Ishikawa (cell line): Measurements from ENCODE around the gene TEAD1.

ENCODE experiments used
- CEBPB ChIP-seq: IDR thresholded peaks from 2 replicates; pipeline ENCODE4 v1.6.1; 2012
- CREB1 ChIP-seq: IDR thresholded peaks from 2 replicates; pipeline ENCODE4 v1.6.1; 2012; ENCODE audit warnings: low read depth
- EGR1 ChIP-seq: IDR thresholded peaks from 2 replicates; pipeline ENCODE4 v1.6.1; 2012
- EP300 ChIP-seq: IDR thresholded peaks from 2 replicates; pipeline ENCODE4 v1.6.1; 2012; ENCODE audit warnings: borderline replicate concordance
- FOXM1 ChIP-seq: IDR thresholded peaks from 2 replicates; pipeline ENCODE4 v1.6.1; 2012; ENCODE audit warnings: low read depth, borderline replicate concordance
- NFIC ChIP-seq: IDR thresholded peaks from 2 replicates; pipeline ENCODE4 v1.6.1; 2012
- RAD21 ChIP-seq: IDR thresholded peaks from 2 replicates; pipeline ENCODE4 v1.6.1; 2012; ENCODE audit warnings: low read depth
- TAF1 ChIP-seq: IDR thresholded peaks from 2 replicates; pipeline ENCODE4 v1.6.1; 2012; ENCODE audit warnings: low read depth, mild to moderate bottlenecking
- TCF12 ChIP-seq: IDR thresholded peaks from 2 replicates; pipeline ENCODE4 v1.6.1; 2012; ENCODE audit warnings: low read depth
- TEAD4 ChIP-seq: IDR thresholded peaks from 2 replicates; pipeline ENCODE4 v1.6.1; 2012
- YY1 ChIP-seq: IDR thresholded peaks from 2 replicates; pipeline ENCODE4 v1.6.1; 2012; ENCODE audit warnings: low read depth
- ZBTB7A ChIP-seq: IDR thresholded peaks from 2 replicates; pipeline ENCODE4 v1.6.1; 2012; ENCODE audit warnings: low read depth
- TF ChIP-seq, protein P1 (sequence below): IDR thresholded peaks from 2 replicates; pipeline ENCODE4 v1.6.1; 2012
- TF ChIP-seq, protein P2 (sequence below): IDR thresholded peaks from 2 replicates; pipeline ENCODE4 v1.6.1; 2012; ENCODE audit warnings: low read depth, mild to moderate bottlenecking
- TF ChIP-seq, protein P3 (sequence below): IDR thresholded peaks from 2 replicates; pipeline ENCODE4 v1.6.1; 2012

Gene TEAD1

DNA sequence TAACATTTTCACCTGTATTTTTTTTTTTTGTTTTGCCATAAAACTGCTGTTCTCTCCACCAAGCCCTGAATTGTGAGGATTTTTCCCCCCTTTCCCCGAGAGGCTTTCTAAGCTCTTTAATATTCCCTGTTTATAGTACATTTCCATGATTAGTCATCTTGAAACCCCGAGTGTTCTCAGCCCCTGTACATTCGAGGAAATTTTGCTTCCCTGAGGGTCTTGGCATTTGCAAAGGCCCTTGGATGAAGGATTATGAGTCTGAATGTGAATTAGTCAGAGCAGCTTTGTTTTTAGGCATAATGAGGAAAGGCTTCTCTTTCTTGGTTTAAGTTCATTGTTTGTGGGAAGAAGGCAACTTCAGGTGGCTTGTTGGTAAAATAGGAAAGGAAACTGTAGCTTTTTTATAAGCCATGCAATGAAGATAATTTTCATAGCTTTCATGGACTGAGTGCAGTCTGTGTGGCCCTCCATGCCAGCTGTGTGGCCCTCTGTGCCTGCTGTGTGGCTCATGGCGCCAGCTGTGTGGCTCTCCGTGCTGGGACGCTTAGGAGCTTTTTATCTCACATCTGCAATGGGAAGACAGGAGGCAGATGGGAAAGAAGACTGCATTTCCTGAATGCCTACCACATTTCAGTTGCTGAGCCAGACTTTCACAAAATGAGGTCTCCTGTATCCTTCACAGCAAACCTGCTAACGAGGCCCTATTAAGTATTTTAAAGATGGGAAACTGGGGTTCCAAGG lies 129.0 kb downstream of the TEAD1 start:
- TF ChIP-seq YY1 = no peak
- TF ChIP-seq CREB1 = no peak
- no peak for TF ChIP-seq EGR1
- no peak for TF ChIP-seq TEAD4
- TF ChIP-seq NFIC = no peak
- TF ChIP-seq TAF1 = no peak
- TF ChIP-seq, protein P1, sequence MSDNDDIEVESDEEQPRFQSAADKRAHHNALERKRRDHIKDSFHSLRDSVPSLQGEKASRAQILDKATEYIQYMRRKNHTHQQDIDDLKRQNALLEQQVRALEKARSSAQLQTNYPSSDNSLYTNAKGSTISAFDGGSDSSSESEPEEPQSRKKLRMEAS = no peak

DNA sequence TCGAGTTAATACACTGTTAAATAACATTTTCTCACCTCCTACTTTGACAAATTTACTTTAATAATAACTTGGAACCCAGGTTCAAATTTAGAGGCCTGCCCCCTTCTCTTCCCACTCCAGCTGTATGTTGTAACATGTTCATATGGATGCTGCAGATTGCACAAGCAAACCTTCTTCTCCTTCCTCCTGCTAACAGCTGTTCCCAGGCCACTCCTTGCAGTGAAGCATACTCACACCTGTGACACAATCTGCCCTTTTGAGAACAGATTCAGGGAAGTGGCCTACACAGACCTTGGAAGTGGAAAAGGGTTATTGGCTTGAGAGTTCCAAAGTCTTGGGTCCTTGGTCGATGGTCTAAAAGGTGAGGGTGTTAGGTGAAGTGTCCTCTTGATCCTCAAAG lies 131.9 kb downstream of the TEAD1 start:
- no peak for TF ChIP-seq EGR1
- TF ChIP-seq EP300 = no peak
- no peak for TF ChIP-seq NFIC
- TF ChIP-seq RAD21 = no peak
- TF ChIP-seq ZBTB7A = no peak
- TF ChIP-seq, protein P2, sequence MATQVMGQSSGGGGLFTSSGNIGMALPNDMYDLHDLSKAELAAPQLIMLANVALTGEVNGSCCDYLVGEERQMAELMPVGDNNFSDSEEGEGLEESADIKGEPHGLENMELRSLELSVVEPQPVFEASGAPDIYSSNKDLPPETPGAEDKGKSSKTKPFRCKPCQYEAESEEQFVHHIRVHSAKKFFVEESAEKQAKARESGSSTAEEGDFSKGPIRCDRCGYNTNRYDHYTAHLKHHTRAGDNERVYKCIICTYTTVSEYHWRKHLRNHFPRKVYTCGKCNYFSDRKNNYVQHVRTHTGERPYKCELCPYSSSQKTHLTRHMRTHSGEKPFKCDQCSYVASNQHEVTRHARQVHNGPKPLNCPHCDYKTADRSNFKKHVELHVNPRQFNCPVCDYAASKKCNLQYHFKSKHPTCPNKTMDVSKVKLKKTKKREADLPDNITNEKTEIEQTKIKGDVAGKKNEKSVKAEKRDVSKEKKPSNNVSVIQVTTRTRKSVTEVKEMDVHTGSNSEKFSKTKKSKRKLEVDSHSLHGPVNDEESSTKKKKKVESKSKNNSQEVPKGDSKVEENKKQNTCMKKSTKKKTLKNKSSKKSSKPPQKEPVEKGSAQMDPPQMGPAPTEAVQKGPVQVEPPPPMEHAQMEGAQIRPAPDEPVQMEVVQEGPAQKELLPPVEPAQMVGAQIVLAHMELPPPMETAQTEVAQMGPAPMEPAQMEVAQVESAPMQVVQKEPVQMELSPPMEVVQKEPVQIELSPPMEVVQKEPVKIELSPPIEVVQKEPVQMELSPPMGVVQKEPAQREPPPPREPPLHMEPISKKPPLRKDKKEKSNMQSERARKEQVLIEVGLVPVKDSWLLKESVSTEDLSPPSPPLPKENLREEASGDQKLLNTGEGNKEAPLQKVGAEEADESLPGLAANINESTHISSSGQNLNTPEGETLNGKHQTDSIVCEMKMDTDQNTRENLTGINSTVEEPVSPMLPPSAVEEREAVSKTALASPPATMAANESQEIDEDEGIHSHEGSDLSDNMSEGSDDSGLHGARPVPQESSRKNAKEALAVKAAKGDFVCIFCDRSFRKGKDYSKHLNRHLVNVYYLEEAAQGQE = no peak

DNA sequence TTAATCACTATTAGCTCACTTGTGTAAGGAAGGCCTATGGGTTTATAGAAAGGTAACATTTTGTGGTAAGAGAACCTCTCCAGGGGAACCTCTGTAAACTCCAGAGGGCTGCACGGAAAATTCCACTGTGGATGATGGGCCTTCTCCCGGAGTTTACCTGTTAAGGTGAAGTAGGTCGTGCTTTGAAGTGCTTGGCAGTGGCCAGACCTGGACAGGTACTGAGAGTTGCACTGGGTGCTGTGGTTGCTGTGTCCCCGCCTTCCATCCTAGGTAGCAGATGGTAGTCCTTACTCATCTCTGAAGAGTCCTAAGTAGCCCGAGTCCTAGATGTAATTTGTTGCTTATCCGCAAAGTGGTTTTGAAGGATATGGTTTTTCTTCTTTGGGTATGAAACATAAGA lies 133.4 kb downstream of the TEAD1 start:
- TF ChIP-seq ZBTB7A (no peak), CREB1 (no peak), CEBPB (no peak), FOXM1 (no peak), EP300 (no peak), YY1 (no peak)
- TF ChIP-seq, protein P3, sequence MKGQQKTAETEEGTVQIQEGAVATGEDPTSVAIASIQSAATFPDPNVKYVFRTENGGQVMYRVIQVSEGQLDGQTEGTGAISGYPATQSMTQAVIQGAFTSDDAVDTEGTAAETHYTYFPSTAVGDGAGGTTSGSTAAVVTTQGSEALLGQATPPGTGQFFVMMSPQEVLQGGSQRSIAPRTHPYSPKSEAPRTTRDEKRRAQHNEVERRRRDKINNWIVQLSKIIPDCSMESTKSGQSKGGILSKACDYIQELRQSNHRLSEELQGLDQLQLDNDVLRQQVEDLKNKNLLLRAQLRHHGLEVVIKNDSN = no peak
- TF ChIP-seq, protein P1 = no peak
- TF ChIP-seq, protein P2 = no peak

DNA sequence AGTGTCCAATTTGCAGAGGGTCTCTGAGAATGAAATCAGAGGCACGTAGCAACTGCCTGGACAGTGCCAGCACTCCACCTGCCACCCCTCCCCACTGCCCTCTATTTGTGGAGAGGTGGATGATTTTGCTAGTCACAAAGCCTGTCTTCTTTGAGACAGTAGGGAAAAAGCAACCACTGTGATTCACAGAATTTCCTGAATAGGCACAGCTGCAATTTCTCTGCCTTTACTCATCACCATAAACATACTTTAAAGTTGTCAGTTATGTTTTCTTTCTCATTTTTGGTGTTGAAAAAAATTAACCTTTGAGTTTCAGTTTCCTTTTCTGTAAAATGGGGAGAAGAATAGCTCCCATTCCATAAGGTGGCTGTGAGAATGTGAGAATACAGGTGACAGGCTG lies 134.3 kb downstream of the TEAD1 start:
- TF ChIP-seq TCF12 (no peak), CREB1 (no peak), CEBPB (no peak), EGR1 (no peak), EP300 (no peak), RAD21 (no peak)
- TF ChIP-seq, protein P1 = no peak
- TF ChIP-seq, protein P2 = no peak

DNA sequence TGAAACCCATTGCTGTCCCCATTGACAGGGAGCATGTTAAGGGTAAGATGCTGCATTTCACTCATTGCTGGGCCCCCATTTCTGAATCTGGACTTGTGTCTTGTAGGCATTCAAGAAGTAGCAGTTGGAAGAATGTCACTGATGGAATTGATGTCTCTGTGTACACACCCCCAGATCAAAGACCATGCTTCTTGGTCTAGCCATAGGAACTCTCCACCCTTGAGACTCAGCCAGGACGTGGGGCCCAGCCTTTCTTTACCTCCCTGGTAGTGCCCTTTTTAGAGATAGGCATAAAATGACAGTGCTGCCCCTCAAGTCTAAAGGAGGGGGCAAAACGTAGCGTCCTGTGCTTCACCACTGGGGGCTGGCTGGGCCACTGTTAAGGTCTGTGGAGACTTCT lies 135.1 kb downstream of the TEAD1 start:
- TF ChIP-seq CREB1 (no peak), TEAD4 (no peak), ZBTB7A (no peak), EP300 (no peak), NFIC (no peak), TCF12 (no peak), EGR1 (no peak), FOXM1 (no peak), CEBPB (no peak), TAF1 (no peak), RAD21 (no peak), YY1 (no peak)
- TF ChIP-seq, protein P2 = no peak
- TF ChIP-seq, protein P1 = no peak
- TF ChIP-seq, protein P3 = no peak
